NCI-H82 (cell line): ENCODE results near the gene TMEM191C.
"Not testable (repeated sequence)": the region's sequence is repeated elsewhere in the genome, so short reads cannot be mapped to it uniquely, and the experiment has no call there.

Experiments
- DNase-seq: peaks from one replicate; lab custom pipeline; 2025; lab: John Stamatoyannopoulos, UW

Gene TMEM191C

DNA sequence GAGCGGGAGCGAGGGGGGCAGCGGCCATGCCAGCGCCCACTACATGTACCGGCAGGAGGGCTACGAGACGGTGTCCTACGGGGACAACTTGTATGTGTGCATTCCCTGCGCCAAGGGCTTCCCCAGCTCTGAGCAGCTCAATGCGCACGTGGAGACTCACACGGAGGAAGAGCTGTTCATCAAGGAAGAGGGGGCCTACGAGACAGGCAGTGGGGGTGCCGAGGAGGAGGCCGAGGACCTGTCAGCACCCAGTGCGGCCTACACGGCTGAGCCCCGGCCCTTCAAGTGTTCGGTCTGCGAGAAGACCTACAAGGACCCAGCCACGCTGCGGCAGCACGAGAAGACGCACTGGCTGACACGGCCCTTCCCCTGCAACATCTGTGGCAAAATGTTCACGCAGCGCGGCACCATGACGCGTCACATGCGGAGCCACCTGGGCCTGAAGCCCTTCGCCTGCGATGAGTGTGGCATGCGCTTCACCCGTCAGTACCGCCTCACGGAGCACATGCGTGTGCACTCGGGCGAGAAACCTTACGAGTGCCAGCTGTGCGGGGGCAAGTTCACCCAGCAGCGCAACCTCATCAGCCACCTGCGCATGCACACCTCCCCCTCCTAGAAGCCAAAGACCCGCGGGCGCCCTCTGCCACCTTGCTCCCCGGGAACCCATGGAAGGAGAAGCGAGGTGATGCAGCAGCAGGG, 20.9 kb upstream of the TMEM191C start:
- no peak for DNase-seq

DNA sequence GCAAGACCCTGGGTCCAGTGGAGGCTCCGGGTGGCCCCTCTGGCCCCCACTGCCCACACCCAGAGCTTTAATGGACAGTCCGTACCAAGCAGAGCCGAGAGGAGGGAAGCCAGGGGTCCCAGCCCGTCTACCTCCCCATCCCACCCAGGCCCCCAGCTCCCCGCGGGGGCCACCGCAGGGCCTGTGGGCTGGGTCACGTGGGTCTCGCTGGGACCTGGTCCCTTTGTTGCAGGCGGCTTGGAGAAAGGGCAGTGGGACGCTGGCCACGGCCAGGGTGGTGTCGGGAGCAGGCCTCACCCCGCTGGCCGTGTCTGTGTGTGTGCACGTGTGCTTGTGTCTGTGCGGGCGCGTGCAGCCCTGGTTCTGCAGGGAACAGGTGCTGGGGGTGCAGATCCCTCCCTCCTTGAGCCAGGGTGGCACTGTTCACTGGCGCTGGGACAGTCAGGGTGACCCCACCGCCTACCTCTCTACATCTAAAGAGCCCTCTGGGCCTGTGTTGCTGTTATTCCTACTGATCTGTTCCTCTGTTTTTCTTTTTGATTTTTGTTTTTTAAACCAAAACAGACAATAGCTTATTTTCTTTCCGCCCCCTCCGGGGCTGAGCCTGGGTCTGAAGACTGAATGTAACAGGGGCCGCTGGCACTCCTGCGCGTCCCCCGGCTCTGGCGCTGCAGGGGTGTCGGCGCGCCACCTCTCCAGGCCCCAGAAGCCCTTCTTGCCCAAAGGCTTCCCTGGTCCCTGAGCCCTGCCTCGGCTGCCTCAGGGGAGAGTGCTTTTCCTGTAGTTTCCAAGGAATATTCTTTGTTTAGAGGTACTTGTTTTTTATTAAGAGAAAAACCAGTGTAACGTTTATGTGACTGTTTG, 20.1 kb upstream of the TMEM191C start:
- DNase-seq = no peak

GRCh38 chr22:21447694-21448402, 19.3 kb upstream of the TMEM191C start:
- no peak for DNase-seq

GRCh38 chr22:21448627-21449416, 18.4 kb upstream of the TMEM191C start:
- no peak for DNase-seq

- no peak for DNase-seq
These were observed 17.5 kb upstream of the TMEM191C start for GRCh38 chr22:21449531-21450319.

GRCh38 chr22:21450320-21450831, 16.8 kb upstream of the TMEM191C start:
- no peak for DNase-seq

DNA sequence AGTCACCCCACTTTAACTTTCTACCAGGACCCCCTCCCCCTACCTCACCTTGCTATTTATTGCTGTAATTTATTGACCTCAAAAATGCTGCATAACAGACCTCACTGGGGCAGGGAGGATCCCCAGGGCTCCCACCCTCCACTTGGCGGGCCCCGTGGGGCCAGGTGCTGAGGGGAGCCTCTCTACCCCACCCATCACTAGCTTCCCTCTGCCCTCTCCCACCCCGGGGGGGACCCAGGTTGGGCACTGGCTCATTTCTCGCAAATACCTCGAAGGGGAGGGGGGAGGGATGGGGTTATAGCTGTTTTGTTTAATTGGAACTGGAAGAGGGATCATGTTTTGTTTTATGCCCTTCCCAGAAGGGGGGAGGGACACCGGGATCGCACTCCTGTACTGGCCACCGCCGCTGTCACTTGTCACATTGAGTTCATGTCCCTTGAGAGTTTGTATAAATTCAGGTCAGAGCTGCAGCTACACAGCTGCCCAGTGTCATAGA, 16.3 kb upstream of the TMEM191C start:
- no peak for DNase-seq

DNA sequence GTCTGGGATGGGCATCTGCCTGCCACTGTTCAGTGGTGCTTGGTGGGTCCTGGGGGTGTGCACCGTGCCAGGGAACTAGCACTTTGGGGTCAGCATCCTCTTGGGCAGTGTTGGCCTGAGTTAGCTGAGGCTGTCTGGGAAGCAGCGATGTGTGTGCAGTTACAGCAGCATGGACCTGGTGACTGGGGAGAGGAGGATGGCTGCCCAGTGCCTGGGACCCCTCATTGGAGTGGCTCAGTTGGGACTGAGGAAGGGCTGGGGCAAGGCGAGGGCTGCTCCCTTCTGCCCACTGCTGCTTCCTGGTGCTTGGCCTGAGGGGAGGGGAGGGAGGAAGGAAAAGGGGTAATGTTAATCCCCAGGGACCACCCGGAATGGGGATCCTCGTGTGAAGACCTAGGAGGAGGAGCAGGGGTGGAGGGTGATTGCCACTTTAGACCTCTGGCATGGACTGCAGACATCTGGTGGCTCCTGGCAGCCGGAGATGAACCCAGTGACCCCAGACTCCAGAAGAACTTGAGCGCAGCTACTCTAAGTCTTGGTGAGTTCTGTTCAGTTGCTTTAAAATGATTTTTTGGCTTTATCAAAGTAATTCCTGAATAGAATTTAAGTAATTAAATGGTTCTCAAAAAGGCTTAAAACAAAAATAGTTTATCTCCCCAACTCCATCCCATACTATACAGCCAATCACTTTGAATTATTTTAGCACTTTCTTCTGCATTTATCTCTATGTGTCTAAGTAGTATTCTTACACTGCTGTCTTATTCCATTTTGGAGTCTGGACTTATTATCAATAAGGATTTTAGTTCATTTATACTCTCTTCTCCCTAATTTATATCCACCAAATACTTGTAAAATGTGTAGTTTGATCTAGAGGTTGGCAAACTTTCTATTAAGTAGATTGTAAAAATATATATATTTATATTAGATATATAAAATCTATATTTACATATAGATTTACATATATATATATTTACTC, 15.4 kb upstream of the TMEM191C start:
- DNase-seq = no peak

- DNase-seq = not testable (repeated sequence)
These were observed 14.5 kb upstream of the TMEM191C start for GRCh38 chr22:21452666-21453065.

- not testable (repeated sequence) for DNase-seq
These were observed 12.2 kb upstream of the TMEM191C start for GRCh38 chr22:21454998-21455333.

- no peak for DNase-seq
These were observed 11.7 kb upstream of the TMEM191C start for GRCh38 chr22:21455334-21456089.

GRCh38 chr22:21457023-21457787, 10.0 kb upstream of the TMEM191C start:
- DNase-seq = no peak

DNA sequence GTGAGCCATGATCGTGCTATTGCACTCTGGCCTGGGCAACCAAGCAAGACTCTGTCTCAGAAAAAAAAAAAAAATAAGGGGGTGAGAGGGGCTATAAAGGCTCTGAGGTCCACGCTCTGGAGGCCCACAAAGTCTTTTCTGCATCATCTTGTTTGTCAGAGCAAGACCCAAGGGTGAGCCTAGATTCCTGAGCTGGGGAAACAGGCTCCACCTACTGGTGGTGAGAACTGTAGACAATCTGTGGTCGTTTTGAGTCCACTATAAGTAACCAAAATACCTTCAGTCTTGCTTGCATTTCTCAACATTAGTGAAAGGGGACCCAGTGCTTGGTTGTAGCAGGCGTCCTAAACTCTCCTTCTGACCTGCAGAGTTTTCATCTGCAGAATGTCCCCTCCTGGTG, 4.5 kb upstream of the TMEM191C start:
- not testable (repeated sequence) for DNase-seq

DNA sequence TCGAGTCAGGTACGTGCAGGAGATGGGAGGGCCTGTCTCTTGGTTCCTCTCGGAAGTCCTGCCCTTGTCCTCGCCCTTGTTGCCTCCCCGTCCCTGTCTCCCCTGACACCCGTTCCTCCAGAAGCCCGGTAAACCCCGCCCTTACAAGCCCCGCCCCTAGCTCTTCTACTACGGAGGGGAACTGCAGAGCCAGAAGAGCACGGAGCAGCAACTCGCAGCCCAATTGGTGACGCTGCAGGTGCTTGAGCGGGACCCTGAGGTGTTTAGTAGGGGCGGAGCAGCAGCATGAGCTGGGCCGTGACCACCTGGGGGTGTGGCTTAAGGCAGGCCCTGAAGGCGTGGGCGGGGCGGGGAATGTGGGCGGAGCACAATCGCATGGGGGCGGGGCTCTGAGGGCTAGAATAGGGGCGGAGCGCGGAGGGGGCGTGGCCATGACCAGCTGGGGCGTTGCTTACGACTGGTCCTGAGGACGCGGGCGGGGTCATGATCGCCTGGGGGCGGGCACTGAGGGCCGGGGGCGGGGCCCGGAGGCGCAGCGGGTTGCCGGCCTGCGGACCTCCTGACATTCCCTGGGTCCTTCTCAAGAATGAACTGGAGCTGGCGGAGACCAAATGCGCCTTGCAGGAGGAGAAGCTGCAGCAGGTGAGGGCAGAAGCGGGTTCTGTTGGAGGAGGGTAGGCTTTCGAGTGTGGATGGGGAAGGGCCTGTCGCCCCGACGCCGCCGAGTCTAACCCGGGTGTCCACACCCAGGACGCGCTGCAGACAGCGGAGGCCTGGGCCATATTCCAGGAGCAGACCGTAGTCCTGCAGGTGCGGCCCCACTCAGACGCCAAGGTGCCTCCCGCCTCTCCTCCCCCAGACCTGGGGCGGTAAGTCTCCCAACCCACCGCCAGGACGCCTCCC, 1.3 kb downstream of the TMEM191C start:
- DNase-seq = not testable (repeated sequence)

- DNase-seq = not testable (repeated sequence)
These were observed 2.2 kb downstream of the TMEM191C start for GRCh38 chr22:21469097-21469994.

DNA sequence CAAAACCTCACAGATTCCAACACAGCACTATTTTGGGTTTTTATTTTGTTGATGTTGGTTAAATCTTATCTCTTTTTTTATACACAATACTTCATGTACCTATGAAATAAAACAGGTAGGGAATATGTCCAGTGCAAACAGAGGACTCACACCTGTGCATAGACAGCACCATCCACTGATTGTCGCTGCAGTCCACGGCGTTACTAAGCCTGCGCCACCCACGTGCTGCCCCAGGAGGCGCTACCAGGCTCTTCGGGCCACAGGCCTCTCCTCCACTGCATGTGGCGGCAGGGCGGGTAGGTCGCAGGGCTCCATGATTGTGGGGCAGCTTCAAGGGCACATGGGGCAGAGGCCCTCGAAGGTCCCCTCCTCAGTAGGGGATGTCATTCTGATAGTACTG, 5.8 kb downstream of the TMEM191C start:
- not testable (repeated sequence) for DNase-seq
